ENCODE data around the gene LEAP2.

GRCh38 chr5:132872788-132873118, 715 bp upstream of the LEAP2 start:
- TF ChIP-seq POLR2A (IDR thresholded peaks at IDR 0.05; ENCODE audit: control extremely low read depth in 1 of 2, low read depth in 2 of 2, low read length in 2 of 2): no peak
- no peak for TF ChIP-seq CTCF (IDR thresholded peaks at IDR 0.05; ENCODE audit: control extremely low read depth in 1 of 3, insufficient read depth in 1 of 3, low read depth in 1 of 3, low read length in 3 of 3)
- TF ChIP-seq EZH2 (IDR thresholded peaks at IDR 0.05; ENCODE audit: low read depth, low read length, severe bottlenecking): no peak
- no peak for TF ChIP-seq TEAD4 (IDR thresholded peaks at IDR 0.05; ENCODE audit: low read depth, low read length)

Data from H1 (cell line).